HG03175 (cell line): ENCODE measurements around the gene TSPAN10.
"Not testable (repeated sequence)": the region's sequence is repeated elsewhere in the genome, so short reads cannot be mapped to it uniquely, and the experiment has no call there.

Experiments used
- ATAC-seq: cut with Tn5 transposase; IDR thresholded peaks from one replicate; pipeline ENCODE4 v1.9.1; 2021; ENCODE audit warnings: mild to moderate bottlenecking, moderate library complexity; ENCODE audit not compliant: unreplicated experiment

Gene TSPAN10

DNA sequence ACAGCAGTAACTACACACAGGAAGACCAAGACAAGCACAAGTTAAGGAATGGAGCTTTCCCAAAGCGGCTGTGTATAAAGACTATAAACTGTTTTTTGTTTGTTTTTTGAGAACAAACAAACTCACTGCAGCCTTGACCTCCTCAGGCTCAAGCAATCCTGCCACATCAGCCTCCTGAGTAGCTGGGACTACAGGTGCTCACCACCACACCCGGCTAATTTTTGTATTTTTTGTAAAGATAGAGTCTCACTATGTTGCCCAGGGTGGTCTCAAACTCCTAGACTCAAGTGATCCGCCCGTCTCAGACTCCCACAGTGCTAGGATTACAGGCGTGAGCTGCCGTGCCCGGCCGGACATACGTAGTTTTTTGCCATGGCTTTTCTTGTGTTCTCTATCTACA, 23.4 kb downstream of the TSPAN10 start:
- ATAC-seq: no peak

DNA sequence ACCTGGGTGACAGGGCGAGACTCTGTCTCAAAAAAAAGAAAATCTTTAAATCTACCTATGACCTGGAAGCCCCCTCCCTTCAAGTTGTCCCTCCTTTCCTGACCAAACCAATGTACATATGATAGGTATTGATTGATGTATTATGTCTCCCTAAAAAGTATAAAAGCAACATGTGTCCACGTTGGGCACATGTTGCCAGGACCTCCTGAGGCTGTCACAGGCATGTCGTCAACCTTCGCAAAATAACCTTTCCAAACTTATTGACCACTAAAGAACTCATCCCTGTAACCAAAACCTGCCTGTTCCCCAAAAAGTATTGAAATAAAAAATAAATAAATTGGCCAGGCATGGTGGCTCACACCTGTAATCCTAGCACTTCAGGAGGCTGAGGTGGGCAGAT, 25.0 kb downstream of the TSPAN10 start:
- ATAC-seq: no peak

GRCh38 chr17:81664051-81664470, 27.1 kb downstream of the TSPAN10 start:
- ATAC-seq: no peak

DNA sequence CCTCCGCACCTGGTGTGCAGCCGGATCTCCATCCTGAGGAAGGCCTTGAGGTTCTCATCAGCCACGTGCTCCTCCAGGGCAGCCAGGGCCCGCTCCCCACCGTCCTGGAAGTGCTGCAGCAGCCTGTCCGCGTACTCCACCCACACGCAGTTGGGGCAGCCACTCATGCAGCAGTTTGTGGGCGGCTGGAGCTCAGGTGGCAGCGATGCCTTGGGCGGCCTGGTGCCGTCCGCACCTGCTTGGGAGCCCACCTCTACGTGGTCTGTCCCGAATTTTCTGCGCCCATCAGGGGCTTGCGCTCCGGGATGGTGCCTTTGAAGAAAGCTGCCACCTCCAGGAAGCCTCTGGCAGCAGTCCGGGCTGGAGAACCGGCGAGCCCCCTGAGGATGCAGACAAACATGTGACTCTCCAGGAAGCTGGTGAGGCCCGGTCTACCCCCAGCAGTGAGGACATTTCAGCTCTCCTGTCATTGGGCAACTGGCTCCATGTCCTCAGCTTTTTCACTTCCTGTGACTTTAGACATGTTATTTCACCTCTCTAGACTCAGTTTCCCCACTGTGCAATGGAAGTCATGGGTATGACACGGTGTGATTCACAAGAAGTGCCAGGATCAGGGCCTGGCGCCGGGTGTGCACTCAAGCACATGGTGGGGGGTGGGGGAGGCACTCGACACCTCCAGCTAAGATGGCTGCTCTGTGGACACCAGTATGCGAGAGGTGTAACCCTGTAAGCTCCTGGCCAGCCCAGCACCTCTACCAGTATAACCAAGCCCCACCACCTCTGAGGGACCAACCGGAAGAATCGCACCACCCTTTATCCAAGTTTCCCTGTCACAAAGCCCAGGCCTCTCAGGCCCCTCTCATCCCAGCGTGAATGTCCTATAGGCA, 28.5 kb downstream of the TSPAN10 start:
- ATAC-seq: peak; percentile 6

- ATAC-seq: no peak
Observed at GRCh38 chr17:81666092-81666341, 29.0 kb downstream of the TSPAN10 start.

DNA sequence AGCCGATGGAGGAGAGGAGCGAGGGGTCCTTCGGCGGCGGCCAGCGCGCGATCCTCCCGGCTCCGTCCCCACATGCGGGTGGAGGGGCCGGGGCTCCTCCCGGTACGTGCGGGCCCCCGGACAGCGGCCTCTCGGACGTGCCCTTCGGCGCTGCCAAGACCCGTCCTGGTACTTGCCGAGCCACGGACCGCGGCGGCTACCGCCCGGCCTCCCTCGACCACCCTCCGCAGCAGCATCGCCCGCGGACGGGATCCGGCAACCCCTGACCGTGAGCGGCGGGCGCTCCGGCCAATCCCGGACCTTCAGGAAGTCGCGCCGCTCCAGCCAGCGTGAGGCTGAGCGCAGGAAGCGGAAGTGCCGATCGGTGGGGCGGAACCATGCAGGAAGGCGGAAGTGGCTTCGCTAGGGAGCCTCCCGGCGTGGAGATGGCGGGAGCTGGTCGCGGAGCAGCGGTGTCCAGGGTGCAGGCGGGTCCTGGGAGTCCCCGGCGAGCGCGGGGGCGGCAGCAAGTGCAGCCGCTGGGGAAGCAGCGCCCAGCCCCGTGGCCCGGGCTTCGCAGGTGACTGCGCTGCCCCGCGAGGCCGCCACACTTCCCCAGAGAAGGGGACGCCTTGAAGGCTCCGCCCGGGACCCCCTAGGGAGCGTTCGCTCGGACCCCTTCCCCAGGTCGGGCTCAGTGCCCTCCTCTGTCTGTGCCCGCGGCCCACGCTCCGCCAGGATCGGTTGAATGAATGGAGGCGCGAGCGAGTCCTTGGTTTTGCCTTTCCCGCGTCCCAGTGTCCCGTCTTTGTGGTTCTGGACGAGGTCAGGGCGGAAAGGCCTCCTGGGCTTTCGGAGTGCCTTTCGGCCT, 29.6 kb downstream of the TSPAN10 start, which contains the start of the genes CCDC137 and OXLD1:
Gene CCDC137, plus strand, starts transcription at position 396 of the 850 bp plus-strand sequence. Its CDS starts 30 bp downstream, at position 426.
Gene OXLD1, minus strand, starts transcription at position 264 of the 850 bp plus-strand sequence. Its CDS starts 28 bp downstream, at position 236.
- peak; percentile 95 for ATAC-seq

- no peak for ATAC-seq
Observed at GRCh38 chr17:81667754-81668153, 30.8 kb downstream of the TSPAN10 start.

DNA sequence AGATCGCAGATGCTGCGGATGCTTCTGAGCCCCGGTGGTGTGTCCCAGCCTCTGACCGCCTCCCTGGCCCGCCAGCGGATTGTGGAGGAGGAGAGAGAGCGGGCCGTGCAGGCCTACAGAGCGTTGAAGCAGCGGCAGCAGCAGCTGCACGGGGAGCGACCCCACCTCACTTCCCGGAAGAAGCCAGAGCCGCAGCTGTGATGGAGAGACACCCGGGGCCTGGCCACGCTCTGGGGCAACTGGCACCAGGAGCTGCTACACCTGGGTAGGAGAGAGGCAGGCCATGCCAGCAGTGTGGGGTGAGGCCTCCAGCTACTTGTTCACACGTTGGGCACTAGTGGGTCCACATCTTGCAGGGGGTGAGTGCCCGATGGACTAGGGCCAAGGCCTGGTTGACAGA, 35.5 kb downstream of the TSPAN10 start:
- no peak for ATAC-seq

DNA sequence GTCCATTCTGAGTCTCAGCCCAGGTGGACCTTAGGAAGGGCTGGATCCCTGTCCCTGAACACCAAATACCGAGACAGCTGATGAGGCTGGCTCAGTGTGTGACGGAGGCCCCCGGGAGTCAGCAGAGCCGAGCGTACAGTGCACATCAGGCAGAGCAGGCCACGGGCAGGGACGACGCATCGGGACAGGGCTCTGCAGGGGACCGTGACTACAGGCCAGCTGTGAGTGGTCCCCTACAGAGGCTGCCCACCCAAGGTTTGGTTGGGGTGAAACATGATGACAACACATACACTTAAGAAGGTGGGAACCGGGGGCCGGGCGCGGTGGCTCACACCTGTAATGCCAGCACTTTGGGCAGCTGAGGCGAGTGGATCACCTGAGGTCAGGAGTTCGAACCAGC, 36.0 kb downstream of the TSPAN10 start:
- ATAC-seq: no peak

DNA sequence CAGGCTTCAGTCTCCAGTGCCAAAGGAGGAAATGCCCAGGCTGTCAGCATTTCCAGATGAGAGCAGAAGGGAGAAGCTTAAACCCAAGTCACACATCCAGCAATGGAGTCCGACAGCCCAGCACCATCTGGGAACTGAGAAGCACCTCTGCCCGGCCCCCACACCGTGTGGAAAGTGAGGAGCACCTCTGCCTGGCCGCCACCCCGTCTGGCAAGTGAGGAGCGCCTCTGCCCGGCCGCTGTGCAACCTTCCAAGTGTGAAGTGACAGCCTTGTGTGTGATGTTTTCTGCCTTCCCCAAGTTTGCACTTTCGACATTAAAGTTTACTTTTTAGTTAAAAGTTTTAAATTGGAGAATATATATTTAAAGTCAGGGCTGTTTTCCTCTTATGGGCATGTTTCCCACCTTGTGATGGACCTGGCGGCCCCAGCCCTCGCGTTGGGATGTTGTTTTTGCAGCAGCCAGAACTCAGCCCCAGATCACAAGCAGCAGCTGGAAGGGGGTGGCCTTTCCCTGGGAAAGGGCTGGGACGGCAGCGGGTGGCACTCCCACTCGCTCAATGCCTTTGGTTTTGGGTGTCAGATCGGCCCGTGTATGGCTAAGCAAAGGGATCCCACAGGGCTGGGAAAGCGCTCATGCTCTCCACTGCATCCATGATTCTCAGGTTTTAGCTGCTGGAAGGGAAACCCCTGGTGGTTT, 36.7 kb downstream of the TSPAN10 start:
- ATAC-seq: no peak

GRCh38 chr17:81675515-81676221, 38.7 kb downstream of the TSPAN10 start:
- ATAC-seq: not testable (repeated sequence)

DNA sequence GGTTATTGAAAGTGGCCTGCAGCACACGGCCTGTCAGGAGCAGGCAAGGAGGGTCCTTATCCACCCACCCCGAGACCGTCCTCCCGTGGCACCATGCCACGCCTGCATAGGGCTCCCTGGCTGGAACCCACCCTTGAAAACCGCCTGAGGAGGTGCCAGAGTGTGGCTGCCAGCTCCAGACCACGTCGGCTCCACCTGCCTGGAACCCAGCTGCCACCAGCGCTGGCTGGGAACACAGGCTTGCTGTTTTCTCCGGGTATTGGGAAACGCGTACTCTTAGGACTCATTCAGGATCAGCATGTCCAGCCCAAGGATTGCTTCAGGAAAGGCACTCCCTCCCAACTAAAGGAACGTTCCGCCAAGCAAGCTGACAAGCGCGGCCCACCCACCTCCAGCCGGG, 39.9 kb downstream of the TSPAN10 start:
- no peak for ATAC-seq

GRCh38 chr17:81680150-81680549, 43.2 kb downstream of the TSPAN10 start:
- no peak for ATAC-seq

DNA sequence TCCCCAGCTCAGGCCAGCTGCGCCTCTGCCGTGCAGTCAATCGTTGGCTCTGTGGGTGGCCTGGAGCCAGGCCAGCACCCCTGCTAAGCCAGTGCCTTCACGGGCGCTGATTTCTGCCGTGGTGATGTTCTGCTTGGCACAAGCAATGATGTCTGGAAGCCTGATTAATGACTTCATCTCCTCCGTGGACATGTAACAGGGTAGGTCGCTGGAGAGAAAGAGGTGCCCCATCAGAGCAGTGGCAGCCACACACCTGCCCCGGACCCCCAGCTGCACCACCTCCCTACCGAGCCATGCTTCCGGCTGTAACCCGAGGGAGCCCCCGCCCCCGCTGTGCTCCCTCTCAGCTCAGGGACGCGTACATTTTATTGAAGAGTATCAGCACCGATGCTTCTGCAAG, 44.7 kb downstream of the TSPAN10 start:
- no peak for ATAC-seq

DNA sequence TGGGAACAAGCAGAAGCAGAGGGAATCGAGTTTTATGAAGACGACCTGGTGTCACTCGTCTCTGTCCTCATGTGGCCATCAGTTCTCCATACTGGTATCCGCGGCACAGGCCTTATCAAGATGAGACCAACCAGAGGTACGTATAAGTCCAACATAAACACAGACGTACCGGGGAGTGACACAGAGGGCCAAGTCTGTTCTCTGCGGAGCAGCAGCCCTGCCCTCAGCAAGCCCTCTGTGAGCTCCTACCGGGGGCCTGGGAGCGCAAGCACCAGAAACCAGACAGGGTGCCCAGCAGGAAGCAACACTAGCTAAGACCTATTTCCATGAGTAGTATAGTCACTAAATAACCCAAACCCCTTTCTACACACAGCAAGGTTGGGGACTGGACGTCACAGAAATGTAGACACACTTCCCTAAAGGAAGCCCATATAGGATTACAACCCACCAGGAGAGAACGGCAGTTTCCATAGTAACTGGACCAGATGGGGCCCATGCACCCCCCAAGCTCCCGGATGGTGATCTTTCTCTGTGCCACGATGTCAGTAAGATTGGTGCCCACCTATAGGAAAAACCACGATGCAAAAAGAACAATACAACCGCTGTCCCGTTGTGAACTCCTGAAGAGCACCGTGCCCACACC, 45.7 kb downstream of the TSPAN10 start:
- ATAC-seq: no peak

GRCh38 chr17:81683208-81683583, 46.2 kb downstream of the TSPAN10 start:
- ATAC-seq: peak; percentile 4

DNA sequence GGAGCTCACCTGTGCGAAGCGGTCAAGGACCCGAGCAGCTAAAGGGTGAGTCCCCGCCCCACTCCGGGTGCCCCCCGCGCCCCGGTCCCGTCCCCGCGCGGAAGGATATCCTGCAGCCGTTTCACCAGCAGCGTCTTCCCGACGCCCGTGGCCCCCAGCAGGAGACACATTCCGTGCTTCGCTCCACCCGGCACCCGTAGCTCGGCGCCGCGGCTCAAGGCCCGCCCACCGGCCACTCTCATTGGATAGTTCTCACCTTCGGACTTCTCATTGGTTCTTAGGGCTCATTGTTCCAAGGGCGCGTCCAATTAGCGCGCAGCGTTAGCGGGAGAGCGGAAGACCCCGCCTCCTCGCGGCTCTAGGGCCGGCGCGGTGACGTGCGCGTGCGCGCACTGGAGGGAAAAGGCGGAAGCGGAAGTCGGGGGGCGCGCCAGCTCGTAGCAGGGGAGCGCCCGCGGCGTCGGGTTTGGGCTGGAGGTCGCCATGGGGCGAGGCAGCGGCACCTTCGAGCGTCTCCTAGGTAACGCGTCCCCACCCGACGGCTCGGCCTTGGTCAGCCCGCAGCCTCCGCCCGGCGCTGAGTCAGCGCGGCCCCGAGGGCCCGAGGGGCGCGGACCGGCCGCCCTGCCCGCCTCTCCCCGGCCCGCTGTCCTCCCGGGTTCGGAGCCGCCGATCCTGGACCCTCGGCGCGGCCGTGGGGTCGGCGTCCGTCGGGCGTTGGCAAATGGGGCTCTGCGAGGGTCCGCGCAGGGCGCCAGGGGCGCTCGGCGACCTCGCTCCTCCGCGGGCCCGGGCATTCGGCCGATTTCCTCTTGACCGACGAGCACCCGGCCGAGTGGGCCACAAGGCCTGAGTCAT, 46.8 kb downstream of the TSPAN10 start, which contains the start of the genes ARL16 and HGS:
Gene ARL16, minus strand, starts transcription at position 214 of the 858 bp plus-strand sequence. Its CDS starts 44 bp downstream, at position 170.
Gene HGS, plus strand, starts transcription at position 428 of the 858 bp plus-strand sequence. Its CDS starts 56 bp downstream, at position 484.
- ATAC-seq: peak; percentile 97

DNA sequence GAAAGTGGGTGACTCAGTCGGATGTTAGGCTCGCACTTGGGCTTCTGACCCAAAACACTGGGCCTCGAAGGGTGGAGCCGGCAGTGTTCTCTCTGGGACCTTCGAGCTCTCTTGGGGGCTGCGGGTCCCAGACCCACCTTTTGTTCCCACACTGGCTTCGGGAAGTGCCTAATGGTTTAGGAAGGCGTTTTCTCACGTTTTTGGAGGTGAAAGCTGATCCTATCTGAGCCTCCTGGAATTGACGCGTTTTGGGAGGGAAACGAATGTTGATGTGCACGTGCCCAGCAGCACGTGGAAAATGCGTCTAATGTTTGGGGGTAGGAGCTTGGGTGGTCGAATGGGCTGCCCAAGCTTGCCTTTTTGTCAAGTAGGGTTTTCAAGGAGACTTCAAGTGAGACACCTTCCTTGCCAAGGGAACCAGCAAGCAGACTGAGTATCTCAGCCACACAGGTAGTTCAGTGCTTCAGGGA, 47.5 kb downstream of the TSPAN10 start:
- no peak for ATAC-seq

DNA sequence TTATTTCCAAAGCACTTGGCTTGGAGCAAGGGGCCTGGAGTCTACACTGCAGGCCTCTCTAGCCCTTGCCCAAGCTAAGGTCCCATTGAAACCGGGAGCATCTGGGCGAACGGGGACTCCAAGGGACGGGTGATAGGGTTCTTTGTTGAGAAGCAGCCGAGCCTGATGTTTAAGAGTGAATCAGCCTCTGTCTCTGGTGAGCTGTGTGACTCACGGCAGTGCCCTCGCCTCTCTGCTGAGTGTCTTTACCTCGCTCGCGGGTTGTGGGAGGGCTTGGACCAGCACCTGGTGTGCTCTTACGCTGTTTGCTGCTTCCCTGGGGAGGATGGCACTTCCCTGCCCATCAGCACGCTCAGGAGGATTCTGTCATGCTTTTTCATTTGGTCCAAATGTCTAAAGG, 48.1 kb downstream of the TSPAN10 start:
- ATAC-seq: no peak
